NB4 (cell line): ENCODE measurements around the gene C5orf63.

ENCODE experiments used
- CTCF ChIP-seq: IDR thresholded peaks from one replicate; pipeline ENCODE4 v1.5.1; 2012; ENCODE audit warnings: low read depth, low read length
- POLR2A ChIP-seq: IDR thresholded peaks from 2 replicates; pipeline ENCODE4 v1.6.1; 2011; ENCODE audit warnings: mild to moderate bottlenecking; ENCODE audit not compliant: insufficient read length; ENCODE audit errors: extremely low read depth
- TF ChIP-seq, protein P1 (sequence below): IDR thresholded peaks from 2 replicates; pipeline ENCODE4 v1.6.1; 2011; ENCODE audit warnings: low read depth, low read length

DNA sequence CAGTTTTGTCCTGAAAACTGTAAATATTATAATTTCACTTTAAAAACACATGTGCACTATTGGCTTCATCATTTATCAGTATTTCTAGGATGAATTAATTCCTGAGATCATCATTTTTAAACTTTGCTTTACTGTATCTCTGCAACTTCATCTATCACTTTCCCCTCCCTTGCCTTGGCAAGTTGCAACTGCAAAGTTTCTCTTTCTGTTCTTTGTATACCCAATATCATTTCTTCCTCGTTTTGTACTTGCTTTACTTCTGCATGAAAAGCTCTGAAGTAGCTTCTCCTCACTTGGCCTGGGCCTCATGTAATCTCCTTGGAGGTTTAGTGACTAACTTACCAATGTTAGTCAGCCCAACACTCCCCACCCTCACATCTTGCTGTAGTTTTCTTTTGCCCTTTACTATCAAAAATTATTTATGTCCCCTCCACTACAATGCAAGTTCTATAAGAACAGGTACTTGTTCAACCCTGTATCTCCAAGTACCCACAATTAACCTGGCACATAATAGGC, 12.8 kb downstream of the C5orf63 start:
- TF ChIP-seq CTCF (no peak), POLR2A (no peak)
- TF ChIP-seq, protein P1, sequence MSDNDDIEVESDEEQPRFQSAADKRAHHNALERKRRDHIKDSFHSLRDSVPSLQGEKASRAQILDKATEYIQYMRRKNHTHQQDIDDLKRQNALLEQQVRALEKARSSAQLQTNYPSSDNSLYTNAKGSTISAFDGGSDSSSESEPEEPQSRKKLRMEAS, result no peak
